ENCODE results near the gene PEAR1.
A peak's percentile ranks its signal among the peaks of the same experiment; 100 is the strongest.

Gene PEAR1

GRCh38 chr1:156901966-156902915 lies 8.7 kb downstream of the PEAR1 start:
- no peak for DNase-seq (ENCODE audit: low read depth)

GRCh38 chr1:156903328-156904091 lies 10.0 kb downstream of the PEAR1 start:
- no peak for DNase-seq (ENCODE audit: low read depth)

- DNase-seq (ENCODE audit: low read depth): no peak
Observed at GRCh38 chr1:156904187-156904959, 10.9 kb downstream of the PEAR1 start.

GRCh38 chr1:156905176-156905575 lies 11.7 kb downstream of the PEAR1 start:
- DNase-seq (ENCODE audit: low read depth): no peak

GRCh38 chr1:156905651-156906050 lies 12.1 kb downstream of the PEAR1 start:
- no peak for DNase-seq (ENCODE audit: low read depth)

GRCh38 chr1:156906206-156906906 lies 12.8 kb downstream of the PEAR1 start:
- DNase-seq (ENCODE audit: low read depth): no peak

- DNase-seq (ENCODE audit: low read depth): no peak
Observed at GRCh38 chr1:156908541-156908940, 15.0 kb downstream of the PEAR1 start.

GRCh38 chr1:156908955-156909354 lies 15.4 kb downstream of the PEAR1 start:
- DNase-seq (ENCODE audit: low read depth): no peak

- DNase-seq (ENCODE audit: low read depth): no peak
Observed at GRCh38 chr1:156909671-156910070, 16.2 kb downstream of the PEAR1 start.

- DNase-seq (ENCODE audit: low read depth): no peak
Observed at GRCh38 chr1:156910309-156910782, 16.8 kb downstream of the PEAR1 start.

GRCh38 chr1:156911577-156912298 lies 18.2 kb downstream of the PEAR1 start:
- no peak for DNase-seq (ENCODE audit: low read depth)

- DNase-seq (ENCODE audit: low read depth): no peak
Observed at GRCh38 chr1:156912310-156912709, 18.8 kb downstream of the PEAR1 start.

- DNase-seq (ENCODE audit: low read depth): no peak
Observed at GRCh38 chr1:156912861-156913808, 19.6 kb downstream of the PEAR1 start.

GRCh38 chr1:156913809-156914387 lies 20.4 kb downstream of the PEAR1 start:
- no peak for DNase-seq (ENCODE audit: low read depth)

GRCh38 chr1:156914440-156914856 lies 20.9 kb downstream of the PEAR1 start:
- peak; percentile 63 for DNase-seq (ENCODE audit: low read depth)

GRCh38 chr1:156920233-156921052 lies 26.9 kb downstream of the PEAR1 start, which contains the start of gene LRRC71:
Gene LRRC71 (plus strand): TSS chr1:156920632. CDS start chr1:156920804, 172 bp downstream.
- DNase-seq (ENCODE audit: low read depth): peak; percentile 87

- no peak for DNase-seq (ENCODE audit: low read depth)
Observed at GRCh38 chr1:156921053-156921529, 27.6 kb downstream of the PEAR1 start.

All from ELR (cell line).